Neural progenitor cell (in vitro differentiated cells): Measurements from ENCODE around the gene TPPP2. TPM values are rescaled to one million over a fixed set of nuclear protein-coding genes. Genes with fewer than 3 reads are reported as not detected.

Experiments used
- DNase-seq: peaks from one replicate; pipeline ENCODE4 v3.0.0-alpha.2; 2016; ENCODE audit warnings: low spot score
- H2AFZ ChIP-seq: fragments of 200-600 bp; sonication (generic); replicated peaks from 2 replicates; pipeline ENCODE4 v1.6.1; 2016; ENCODE audit warnings: antibody characterized with exemption
- H3F3A ChIP-seq: fragments of 200-600 bp; sonication (generic); 2 replicates; pipeline ENCODE4 v1.6.1; 2016; ENCODE audit warnings: antibody characterized with exemption, low read depth
- H3K27ac ChIP-seq: fragments of 200-600 bp; sonication (generic); 2 replicates; pipeline ENCODE4 v1.5.1; 2016; ENCODE audit warnings: mild to moderate bottlenecking
- H3K27me3 ChIP-seq: fragments of 200-600 bp; sonication (generic); 2 replicates; pipeline ENCODE4 v1.6.1; 2016; ENCODE audit warnings: mild to moderate bottlenecking, moderate library complexity
- H3K36me3 ChIP-seq: fragments of 200-600 bp; sonication (generic); 2 replicates; pipeline ENCODE4 v1.5.1; 2016
- H3K4me1 ChIP-seq: fragments of 200-600 bp; sonication (generic); 2 replicates; pipeline ENCODE4 v1.6.1; 2016; ENCODE audit warnings: mixed run types
- H3K4me2 ChIP-seq: fragments of 200-600 bp; sonication (generic); 2 replicates; pipeline ENCODE4 v1.6.1; 2016
- H3K4me3 ChIP-seq: fragments of 200-600 bp; sonication (generic); 2 replicates; pipeline ENCODE4 v1.5.1; 2016
- H3K79me2 ChIP-seq: fragments of 200-600 bp; sonication (generic); 2 replicates; pipeline ENCODE4 v1.6.1; 2016; ENCODE audit warnings: low read depth
- H3K9ac ChIP-seq: fragments of 200-600 bp; sonication (generic); 2 replicates; pipeline ENCODE4 v1.6.1; 2016
- H3K9me3 ChIP-seq: fragments of 200-600 bp; sonication (generic); 2 replicates; pipeline ENCODE4 v1.5.1; 2016; ENCODE audit warnings: low read depth
- H4K20me1 ChIP-seq: fragments of 200-600 bp; sonication (generic); 2 replicates; pipeline ENCODE4 v1.6.1; 2016; ENCODE audit warnings: low read depth
- H3K27ac Mint-ChIP-seq: 3 replicates; pipeline ENCODE4 v1.8.0; 2021; ENCODE audit warnings: mixed read lengths
- H3K27me3 Mint-ChIP-seq: 2 replicates; pipeline ENCODE4 v1.8.0; 2022; ENCODE audit warnings: low read depth, mild to moderate bottlenecking, inconsistent platforms, moderate library complexity, mixed read lengths; ENCODE audit not compliant: insufficient read depth
- H3K36me3 Mint-ChIP-seq: 3 replicates; pipeline ENCODE4 v1.8.0; 2021; ENCODE audit warnings: mixed read lengths
- H3K4me1 Mint-ChIP-seq: 3 replicates; pipeline ENCODE4 v1.8.0; 2021; ENCODE audit warnings: mixed read lengths
- H3K4me3 Mint-ChIP-seq: 3 replicates; pipeline ENCODE4 v1.8.0; 2021; ENCODE audit warnings: mild to moderate bottlenecking, moderate library complexity, mixed read lengths
- H3K9me3 Mint-ChIP-seq: 3 replicates; pipeline ENCODE4 v1.8.0; 2020; ENCODE audit warnings: mixed read lengths
- EZH2 ChIP-seq: fragments of 200-600 bp; sonication (generic); IDR thresholded peaks from 2 replicates; pipeline ENCODE4 v1.6.1; 2017; ENCODE audit warnings: antibody characterized with exemption, mild to moderate bottlenecking, moderate library complexity
- EZH2phosphoT487 ChIP-seq: fragments of 200-600 bp; sonication (generic); IDR thresholded peaks from 2 replicates; pipeline ENCODE4 v1.6.1; 2017; ENCODE audit warnings: antibody characterized with exemption
- total RNA-seq: library from RNA; depleted of rRNA; stranded (reverse); fragments of >200 nt; gene quantifications from 2 replicates; pipeline ENCODE4 v1.2.3, GENCODE V29; 2015; ENCODE audit warnings: low replicate concordance
- TF ChIP-seq, protein P1 (sequence below): fragments of 200-600 bp; sonication (generic); IDR thresholded peaks from 2 replicates; pipeline ENCODE4 v1.5.1; 2017; ENCODE audit warnings: antibody characterized with exemption, mild to moderate bottlenecking

Gene TPPP2
- total RNA-seq, 1 donor from 2014 or later, result not detected

DNA sequence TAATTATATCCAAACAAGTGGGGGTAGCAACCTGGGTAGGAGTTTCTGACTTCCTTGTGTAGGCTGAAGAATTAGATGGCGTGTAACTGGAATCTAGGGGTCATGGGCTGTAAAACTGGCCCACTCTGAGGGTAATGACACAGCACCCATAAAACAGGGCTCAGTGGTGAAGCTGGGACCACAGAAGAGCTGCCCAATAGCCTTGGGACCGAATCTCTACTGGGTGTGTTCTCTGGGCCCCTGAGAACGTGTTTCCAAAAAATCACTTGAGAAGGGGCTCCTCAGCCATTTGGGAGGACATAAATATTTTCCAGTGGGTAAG is 31.3 kb downstream of the TPPP2 start:
- no peaks in the 10 kb centered on the region for H4K20me1 ChIP-seq

DNA sequence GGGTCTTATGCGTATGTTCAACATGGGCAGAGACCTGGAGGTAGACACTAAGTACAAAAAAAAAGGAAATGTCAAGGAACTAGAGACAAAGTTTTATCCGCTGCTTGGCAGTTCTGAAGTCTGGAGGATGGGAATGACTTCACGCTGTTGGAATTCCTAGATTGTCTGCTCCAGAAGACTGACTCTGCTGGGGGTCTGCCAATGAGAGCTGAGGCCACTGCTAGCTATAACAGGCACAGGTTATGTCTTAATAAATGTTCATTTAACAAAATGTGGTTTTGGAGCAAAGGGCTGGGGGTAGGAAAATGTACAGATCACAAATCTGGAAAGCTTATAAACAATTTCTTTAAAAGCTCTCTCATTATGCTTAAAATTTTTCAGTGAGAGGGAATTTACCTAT is 33.5 kb downstream of the TPPP2 start:
- Mint-ChIP-seq H3K36me3 (no peaks in the 10 kb centered on the region), H3K27ac (peak overlapping the region; percentile 22), H3K9me3 (no peaks in the 10 kb centered on the region), H3K27me3 (peaks cover 9% of the 10 kb centered on the region), H3K4me1 (peaks cover 22% of the 10 kb centered on the region), H3K4me3 (peak overlapping the region; percentile 40)
- Histone ChIP-seq H3K27ac (no peak overlapping the region), H3F3A (peaks cover 8% of the 10 kb centered on the region), H3K27me3 (peaks cover 7% of the 10 kb centered on the region), H3K4me3 (no peak overlapping the region), H3K4me2 (no peak overlapping the region), H3K9me3 (no peaks in the 10 kb centered on the region), H3K36me3 (no peaks in the 10 kb centered on the region), H3K79me2 (no peaks in the 10 kb centered on the region), H3K4me1 (peaks cover 7% of the 10 kb centered on the region), H4K20me1 (no peaks in the 10 kb centered on the region), H3K9ac (no peak overlapping the region), H2AFZ (no peak overlapping the region)
- no peak for TF ChIP-seq EZH2phosphoT487
- TF ChIP-seq, protein P1, sequence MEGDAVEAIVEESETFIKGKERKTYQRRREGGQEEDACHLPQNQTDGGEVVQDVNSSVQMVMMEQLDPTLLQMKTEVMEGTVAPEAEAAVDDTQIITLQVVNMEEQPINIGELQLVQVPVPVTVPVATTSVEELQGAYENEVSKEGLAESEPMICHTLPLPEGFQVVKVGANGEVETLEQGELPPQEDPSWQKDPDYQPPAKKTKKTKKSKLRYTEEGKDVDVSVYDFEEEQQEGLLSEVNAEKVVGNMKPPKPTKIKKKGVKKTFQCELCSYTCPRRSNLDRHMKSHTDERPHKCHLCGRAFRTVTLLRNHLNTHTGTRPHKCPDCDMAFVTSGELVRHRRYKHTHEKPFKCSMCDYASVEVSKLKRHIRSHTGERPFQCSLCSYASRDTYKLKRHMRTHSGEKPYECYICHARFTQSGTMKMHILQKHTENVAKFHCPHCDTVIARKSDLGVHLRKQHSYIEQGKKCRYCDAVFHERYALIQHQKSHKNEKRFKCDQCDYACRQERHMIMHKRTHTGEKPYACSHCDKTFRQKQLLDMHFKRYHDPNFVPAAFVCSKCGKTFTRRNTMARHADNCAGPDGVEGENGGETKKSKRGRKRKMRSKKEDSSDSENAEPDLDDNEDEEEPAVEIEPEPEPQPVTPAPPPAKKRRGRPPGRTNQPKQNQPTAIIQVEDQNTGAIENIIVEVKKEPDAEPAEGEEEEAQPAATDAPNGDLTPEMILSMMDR, result no peak
- no peak for TF ChIP-seq EZH2
- DNase-seq, result peak; percentile 39

More for the DNA sequence above, 31.3 kb downstream of the TPPP2 start:
- H3K4me1 ChIP-seq, result peaks cover 4% of the 10 kb centered on the region
- Mint-ChIP-seq H3K27me3 (peaks cover 5% of the 10 kb centered on the region), H3K27ac (no peak overlapping the region), H3K36me3 (no peaks in the 10 kb centered on the region), H3K4me3 (no peak overlapping the region), H3K4me1 (peaks cover 21% of the 10 kb centered on the region), H3K9me3 (no peaks in the 10 kb centered on the region)
- TF ChIP-seq EZH2phosphoT487, result no peak
- TF ChIP-seq EZH2, result no peak
- TF ChIP-seq, protein P1, result no peak
- no peak overlapping the region for H3K9ac ChIP-seq
- no peak for DNase-seq
- H3K27me3 ChIP-seq, result no peaks in the 10 kb centered on the region
- no peaks in the 10 kb centered on the region for H3K36me3 ChIP-seq
- H3K79me2 ChIP-seq, result no peaks in the 10 kb centered on the region
- H3K4me3 ChIP-seq, result no peak overlapping the region
- H3K27ac ChIP-seq, result no peak overlapping the region
- no peaks in the 10 kb centered on the region for H3K9me3 ChIP-seq
- H3K4me2 ChIP-seq, result no peak overlapping the region
- no peaks in the 10 kb centered on the region for H3F3A ChIP-seq
- no peak overlapping the region for H2AFZ ChIP-seq

DNA sequence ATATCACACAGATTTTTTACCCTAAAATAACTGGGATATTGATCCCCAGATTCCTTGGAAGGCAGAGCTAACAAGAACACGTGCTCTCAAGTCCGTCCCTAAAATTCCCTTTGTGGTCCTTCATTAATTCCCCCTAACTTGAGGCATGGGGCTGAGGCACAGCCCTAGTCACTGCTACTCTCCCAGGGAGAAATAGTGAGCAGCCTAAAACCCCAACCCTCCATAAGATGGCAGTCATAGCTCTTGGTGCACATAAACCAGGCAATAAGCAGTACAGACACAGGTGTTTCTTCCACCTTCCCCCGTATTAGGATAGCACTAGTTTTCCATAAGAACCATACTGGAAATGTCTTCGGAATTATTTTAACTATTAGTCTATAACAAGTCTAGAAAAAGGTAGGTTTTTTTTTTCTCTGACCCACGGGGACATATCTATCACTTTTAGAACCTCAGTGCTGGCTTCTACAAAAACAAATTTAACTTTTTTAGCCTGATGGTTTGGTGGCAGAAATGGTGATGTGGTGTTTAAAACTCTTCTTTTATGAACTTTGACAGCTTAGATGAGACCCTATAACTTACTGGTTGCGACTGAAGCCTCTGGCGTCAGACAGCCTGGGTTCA is 37.0 kb downstream of the TPPP2 start:
- no peak overlapping the region for H3K9ac ChIP-seq
- no peak overlapping the region for H2AFZ ChIP-seq
- peaks cover 9% of the 10 kb centered on the region for H3K4me1 ChIP-seq
- H3K27ac ChIP-seq, result no peak overlapping the region
- peaks cover 7% of the 10 kb centered on the region for H3K27me3 ChIP-seq
- no peak overlapping the region for H3K4me2 ChIP-seq
- no peaks in the 10 kb centered on the region for H3K9me3 Mint-ChIP-seq
- H3K36me3 ChIP-seq, result no peaks in the 10 kb centered on the region
- no peak for DNase-seq
- peaks cover 3% of the 10 kb centered on the region for H3K36me3 Mint-ChIP-seq
- peak overlapping the region; percentile 60 for H3K4me3 Mint-ChIP-seq
- no peak overlapping the region for H3K27ac Mint-ChIP-seq
- H4K20me1 ChIP-seq, result peaks cover 3% of the 10 kb centered on the region
- H3K79me2 ChIP-seq, result peaks cover 11% of the 10 kb centered on the region
- H3K9me3 ChIP-seq, result no peaks in the 10 kb centered on the region
- H3F3A ChIP-seq, result peaks cover 42% of the 10 kb centered on the region
- H3K4me3 ChIP-seq, result no peak overlapping the region
- H3K4me1 Mint-ChIP-seq, result peaks cover 35% of the 10 kb centered on the region
- H3K27me3 Mint-ChIP-seq, result peaks cover 7% of the 10 kb centered on the region
- TF ChIP-seq EZH2 (no peak), EZH2phosphoT487 (no peak)
- TF ChIP-seq, protein P1, result peak; percentile 38
